GM19043 (cell line): ENCODE measurements around the gene USP17L17.
"Not testable (repeated sequence)": the region's sequence is repeated elsewhere in the genome, so short reads cannot be mapped to it uniquely, and the experiment has no call there.

ENCODE experiments used
- ATAC-seq: cut with Tn5 transposase; IDR thresholded peaks from one replicate; pipeline ENCODE4 v1.9.1; 2021; ENCODE audit warnings: low read depth; ENCODE audit not compliant: unreplicated experiment

The USP17L17 gene

GRCh38 chr4:9243579-9243978 is at the start of gene USP17L17:
Gene USP17L17, plus strand, starts transcription at chr4:9243879. Its CDS starts 0 bp downstream, at chr4:9243879.
- not testable (repeated sequence) for ATAC-seq

- ATAC-seq, result not testable (repeated sequence)
These were observed 33.3 kb upstream of the USP17L17 start, which contains the start of gene USP17L10 for GRCh38 chr4:9210357-9210756. Gene USP17L10, plus strand, starts transcription at chr4:9210657. Its CDS starts 0 bp downstream, at chr4:9210657.

GRCh38 chr4:9214701-9215100 is 29.0 kb upstream of the USP17L17 start:
- ATAC-seq, result not testable (repeated sequence)

- not testable (repeated sequence) for ATAC-seq
These were observed 28.6 kb upstream of the USP17L17 start, which contains the start of gene USP17L11 for GRCh38 chr4:9215105-9215504. Gene USP17L11, plus strand, starts transcription at chr4:9215405. Its CDS starts 0 bp downstream, at chr4:9215405.

GRCh38 chr4:9219852-9220251 is 23.8 kb upstream of the USP17L17 start, which contains the start of gene USP17L12:
Gene USP17L12, plus strand, starts transcription at chr4:9220152. Its CDS starts 0 bp downstream, at chr4:9220152.
- not testable (repeated sequence) for ATAC-seq

- not testable (repeated sequence) for ATAC-seq
These were observed 19.1 kb upstream of the USP17L17 start, which contains the start of gene USP17L13 for GRCh38 chr4:9224596-9224995. Gene USP17L13, plus strand, starts transcription at chr4:9224896. Its CDS starts 0 bp downstream, at chr4:9224896.

- ATAC-seq, result not testable (repeated sequence)
These were observed 13.4 kb upstream of the USP17L17 start for GRCh38 chr4:9230249-9230648.

DNA sequence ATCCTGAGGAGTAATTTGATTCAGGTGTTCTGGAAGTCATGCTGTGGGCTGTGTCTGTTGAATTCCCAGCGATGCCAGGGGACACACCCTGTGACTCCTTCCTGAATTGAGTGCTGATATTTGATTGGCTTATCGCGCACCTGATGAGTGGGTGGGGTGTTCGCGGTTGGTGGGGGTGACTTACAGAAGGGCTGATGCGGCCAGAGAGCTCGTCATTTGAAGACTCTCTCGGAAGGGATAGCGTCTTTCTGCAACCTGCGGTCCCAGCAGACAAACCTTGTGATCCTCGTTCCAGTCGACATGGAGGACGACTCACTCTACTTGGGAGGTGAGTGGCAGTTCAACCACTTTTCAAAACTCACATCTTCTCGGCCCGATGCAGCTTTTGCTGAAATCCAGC is 9.6 kb upstream of the USP17L17 start, which contains the start of gene USP17L15:
Gene USP17L15, plus strand, starts transcription at position 301 of the 400 bp plus-strand sequence. Its CDS starts 0 bp downstream, at position 301.
- not testable (repeated sequence) for ATAC-seq

GRCh38 chr4:9238461-9238860 is 5.2 kb upstream of the USP17L17 start:
- ATAC-seq, result not testable (repeated sequence)

GRCh38 chr4:9247953-9248680 is 4.4 kb downstream of the USP17L17 start, which contains the start of gene USP17L18:
Gene USP17L18, plus strand, starts transcription at chr4:9248630. Its CDS starts 0 bp downstream, at chr4:9248630.
- not testable (repeated sequence) for ATAC-seq

- not testable (repeated sequence) for ATAC-seq
These were observed 9.4 kb downstream of the USP17L17 start, which contains the start of gene USP17L19 for GRCh38 chr4:9253078-9253477. Gene USP17L19, plus strand, starts transcription at chr4:9253378. Its CDS starts 0 bp downstream, at chr4:9253378.

GRCh38 chr4:9257824-9258223 is 14.1 kb downstream of the USP17L17 start, which contains the start of gene USP17L20:
Gene USP17L20, plus strand, starts transcription at chr4:9258124. Its CDS starts 0 bp downstream, at chr4:9258124.
- not testable (repeated sequence) for ATAC-seq

- ATAC-seq, result not testable (repeated sequence)
These were observed 18.9 kb downstream of the USP17L17 start, which contains the start of gene USP17L21 for GRCh38 chr4:9262572-9262971. Gene USP17L21, plus strand, starts transcription at chr4:9262872. Its CDS starts 0 bp downstream, at chr4:9262872.

DNA sequence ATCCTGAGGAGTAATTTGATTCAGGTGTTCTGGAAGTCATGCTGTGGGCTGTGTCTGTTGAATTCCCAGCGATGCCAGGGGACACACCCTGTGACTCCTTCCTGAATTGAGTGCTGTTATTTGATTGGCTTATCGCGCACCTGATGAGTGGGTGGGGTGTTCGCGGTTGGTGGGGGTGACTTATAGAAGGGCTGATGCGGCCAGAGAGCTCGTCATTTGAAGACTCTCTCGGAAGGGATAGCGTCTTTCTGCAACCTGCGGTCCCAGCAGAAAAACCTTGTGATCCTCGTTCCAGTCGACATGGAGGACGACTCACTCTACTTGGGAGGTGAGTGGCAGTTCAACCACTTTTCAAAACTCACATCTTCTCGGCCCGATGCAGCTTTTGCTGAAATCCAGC is 23.6 kb downstream of the USP17L17 start, which contains the start of gene USP17L22:
Gene USP17L22, plus strand, starts transcription at position 301 of the 400 bp plus-strand sequence. Its CDS starts 0 bp downstream, at position 301.
- ATAC-seq, result not testable (repeated sequence)

DNA sequence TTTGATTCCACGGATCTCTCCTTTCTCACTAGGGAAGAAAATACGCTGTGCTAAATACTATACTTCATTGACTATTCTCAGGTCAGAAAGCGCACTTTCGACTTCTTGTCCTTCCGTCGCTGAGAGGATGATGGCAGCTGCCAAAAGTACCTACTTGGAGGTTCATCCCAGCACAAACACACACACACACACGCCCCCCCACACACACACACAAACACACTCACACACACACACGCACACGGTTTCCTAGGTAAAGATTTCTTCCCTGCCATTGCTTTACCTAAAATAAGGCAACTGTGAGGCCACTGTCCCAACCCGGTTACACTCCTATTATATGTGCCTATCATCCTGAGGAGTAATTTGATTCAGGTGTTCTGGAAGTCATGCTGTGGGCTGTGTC is 28.0 kb downstream of the USP17L17 start:
- ATAC-seq, result not testable (repeated sequence)
